GM18870 (cell line): ENCODE measurements around the gene CORO2A.
A peak's percentile ranks its signal among the peaks of the same experiment; 100 is the strongest.
"Not testable (repeated sequence)": the region's sequence is repeated elsewhere in the genome, so short reads cannot be mapped to it uniquely, and the experiment has no call there.

Experiments
- ATAC-seq: cut with Tn5 transposase; IDR thresholded peaks from one replicate; pipeline ENCODE4 v1.9.1; 2021; ENCODE audit warnings: moderate library complexity; ENCODE audit not compliant: unreplicated experiment

CORO2A gene

DNA sequence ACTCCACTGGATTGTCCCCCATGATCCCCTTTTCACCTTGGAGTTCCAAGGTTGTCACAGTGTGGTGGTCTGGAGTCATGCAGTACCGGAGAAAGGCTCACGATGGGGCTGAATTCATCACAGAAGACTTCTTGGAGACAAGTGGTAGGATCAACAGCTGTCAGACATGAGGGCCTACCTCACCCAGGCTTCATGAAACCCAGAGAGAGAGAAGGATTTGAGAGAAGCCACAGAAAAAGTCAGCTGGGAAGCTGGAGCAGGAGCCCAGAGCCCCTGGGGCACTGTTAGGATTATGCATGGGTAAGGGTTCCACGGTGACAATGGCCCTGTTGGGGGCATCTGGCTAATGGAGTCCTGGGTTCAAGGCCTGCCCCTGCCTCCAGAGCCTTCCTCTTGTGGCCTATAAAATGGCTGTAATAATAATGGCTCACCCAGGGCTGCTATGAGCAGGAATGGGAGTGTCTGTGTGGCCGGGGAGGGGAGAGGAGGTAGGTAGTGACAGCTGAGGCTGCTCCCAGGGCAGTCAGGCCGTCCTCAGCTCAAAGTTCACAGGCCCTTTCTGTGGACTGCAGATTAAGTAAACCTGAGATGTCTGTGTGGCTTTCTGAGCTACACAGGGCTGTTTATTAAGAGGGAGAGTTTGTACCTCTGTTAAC, 74.3 kb downstream of the CORO2A start:
- peak; percentile 58 for ATAC-seq

DNA sequence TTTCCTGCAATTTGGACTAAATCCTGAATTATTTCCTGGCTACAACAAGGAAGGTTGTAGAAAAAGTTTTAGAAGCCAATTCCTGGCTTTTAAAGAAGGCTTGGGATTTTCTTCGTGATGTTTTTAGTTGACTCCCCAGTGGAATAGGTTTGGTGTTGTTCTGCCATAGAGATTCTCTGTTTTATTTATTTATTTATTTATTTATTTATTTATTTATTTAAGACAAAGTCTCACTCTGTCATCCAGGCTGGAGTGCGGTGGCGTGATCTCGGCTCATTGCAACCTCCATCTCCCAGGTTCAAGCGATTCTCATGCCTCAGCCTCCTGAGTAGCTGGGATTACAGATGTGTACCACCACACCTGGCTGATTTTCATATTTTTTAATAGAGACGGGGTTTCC, 75.3 kb downstream of the CORO2A start:
- not testable (repeated sequence) for ATAC-seq

DNA sequence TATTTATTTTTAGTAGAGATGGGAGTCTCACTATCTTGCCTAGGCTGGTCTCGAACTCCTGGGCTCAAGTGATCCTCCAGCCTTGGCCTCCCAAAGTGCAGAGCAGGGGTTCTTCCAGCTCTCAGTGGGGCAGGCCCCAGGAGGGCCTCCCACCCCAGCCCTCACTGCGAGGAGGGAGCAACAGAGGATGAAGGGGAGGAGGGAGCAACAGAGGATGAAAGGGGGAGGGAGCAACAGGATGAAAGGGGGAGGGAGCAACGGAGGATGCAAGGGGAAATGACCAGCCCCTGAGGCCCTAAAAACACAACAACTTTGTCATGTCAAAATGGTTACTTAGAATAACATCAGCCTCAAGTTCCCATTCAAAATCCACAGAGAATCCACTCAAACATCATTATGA, 83.4 kb downstream of the CORO2A start:
- no peak for ATAC-seq

DNA sequence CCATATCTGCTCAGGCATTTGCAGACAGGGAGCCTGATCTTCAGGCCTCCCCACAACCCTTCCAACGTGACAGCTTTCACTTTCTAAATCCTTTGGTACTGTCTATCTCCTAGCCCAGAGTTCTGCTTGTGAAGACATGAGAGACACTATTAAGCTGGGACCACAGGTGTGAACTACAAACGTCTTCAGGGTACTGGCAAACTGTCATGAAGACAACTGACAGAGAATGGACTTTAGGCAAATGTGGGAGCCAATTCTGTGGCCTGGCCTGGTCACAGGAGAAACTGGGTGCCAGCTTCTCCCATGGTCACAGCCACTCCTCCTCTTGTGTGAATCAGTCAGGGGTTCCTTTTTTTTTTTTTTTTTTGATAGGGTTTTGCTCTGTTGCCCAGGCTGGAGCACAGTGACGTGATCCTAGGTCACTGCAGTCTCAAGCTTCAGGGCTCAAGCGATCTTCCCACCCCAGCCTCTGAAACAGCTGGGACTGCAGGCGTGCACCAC, 83.9 kb downstream of the CORO2A start:
- peak; percentile 73 for ATAC-seq

DNA sequence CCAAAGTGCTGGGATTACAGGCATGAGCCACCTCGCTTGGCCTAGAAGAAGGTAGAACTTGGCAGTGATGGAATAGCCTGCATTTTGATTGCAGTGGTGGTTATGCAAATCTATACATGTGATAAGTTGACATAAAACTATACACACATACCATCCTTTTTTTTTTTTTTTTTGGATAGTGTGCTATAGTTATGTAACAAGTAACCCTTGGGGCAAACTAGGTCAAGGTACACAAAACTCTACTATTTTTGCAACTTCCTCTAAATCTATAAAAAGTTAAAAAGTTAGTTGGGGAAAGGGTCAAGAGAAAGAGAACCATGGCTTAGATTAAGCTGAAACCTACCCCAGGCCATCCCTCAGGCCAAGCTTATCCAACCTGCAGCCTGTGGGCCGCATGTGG, 84.5 kb downstream of the CORO2A start:
- ATAC-seq: no peak

DNA sequence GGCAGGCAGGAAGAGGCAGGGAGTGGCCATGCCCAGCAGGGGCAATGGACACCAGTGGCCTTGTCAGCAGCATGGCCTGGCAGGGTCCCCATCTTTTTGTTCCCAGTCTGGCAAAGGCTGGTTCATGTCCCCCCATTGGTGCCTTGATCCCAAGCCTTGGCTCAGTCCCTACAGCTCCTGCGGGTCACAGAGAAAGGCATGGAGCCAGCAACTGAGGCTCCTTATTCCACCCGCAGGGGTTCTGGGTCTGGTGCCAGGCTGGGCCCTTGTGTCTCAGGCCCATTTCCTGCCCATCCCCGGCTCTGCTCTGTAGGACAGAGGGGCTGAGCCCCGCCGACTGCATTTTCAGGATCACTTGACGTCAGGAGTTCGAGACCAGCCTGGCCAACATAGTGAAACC, 87.4 kb downstream of the CORO2A start:
- no peak for ATAC-seq

DNA sequence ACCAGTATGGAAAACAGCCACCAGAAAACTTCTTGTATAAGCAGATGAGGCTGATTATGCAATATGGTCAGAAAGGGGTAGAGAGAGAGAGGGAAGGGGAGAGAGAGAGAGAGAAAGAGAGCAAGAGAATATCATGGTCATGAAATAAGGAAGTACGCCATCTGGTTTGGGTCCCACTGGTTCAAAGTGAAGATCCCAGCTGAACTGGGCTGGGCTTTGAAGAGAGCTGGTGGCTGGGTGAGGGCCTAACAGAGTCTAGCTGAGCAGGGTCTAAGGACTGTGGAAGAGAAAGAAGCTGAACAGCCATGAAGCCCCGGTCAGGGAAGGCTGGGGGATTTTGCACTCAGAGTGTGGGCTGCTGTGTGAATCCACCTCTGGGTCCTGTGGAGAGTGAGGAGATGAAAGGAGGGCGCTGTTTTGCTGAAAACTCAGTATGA, 88.0 kb downstream of the CORO2A start:
- no peak for ATAC-seq

DNA sequence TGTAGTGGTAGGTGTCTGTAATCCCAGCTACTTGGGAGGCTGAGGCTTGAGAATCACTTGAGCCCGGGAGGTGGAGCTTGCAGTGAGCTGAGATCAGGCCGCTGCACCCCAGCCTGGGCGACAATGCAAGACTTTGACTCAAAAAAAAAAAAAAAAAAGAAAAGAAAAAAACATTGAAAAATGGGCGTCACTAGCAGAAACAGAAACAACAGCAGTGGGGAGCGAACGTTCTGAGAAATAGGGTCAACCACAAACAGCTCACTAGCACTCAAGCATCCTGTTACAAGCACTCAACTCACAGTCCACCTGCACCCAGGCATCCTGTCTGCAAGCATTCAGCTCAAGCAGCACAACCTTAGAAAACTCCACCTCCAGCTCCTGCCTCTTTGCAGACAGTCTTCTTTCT, 90.6 kb downstream of the CORO2A start:
- peak; percentile 97 for ATAC-seq

DNA sequence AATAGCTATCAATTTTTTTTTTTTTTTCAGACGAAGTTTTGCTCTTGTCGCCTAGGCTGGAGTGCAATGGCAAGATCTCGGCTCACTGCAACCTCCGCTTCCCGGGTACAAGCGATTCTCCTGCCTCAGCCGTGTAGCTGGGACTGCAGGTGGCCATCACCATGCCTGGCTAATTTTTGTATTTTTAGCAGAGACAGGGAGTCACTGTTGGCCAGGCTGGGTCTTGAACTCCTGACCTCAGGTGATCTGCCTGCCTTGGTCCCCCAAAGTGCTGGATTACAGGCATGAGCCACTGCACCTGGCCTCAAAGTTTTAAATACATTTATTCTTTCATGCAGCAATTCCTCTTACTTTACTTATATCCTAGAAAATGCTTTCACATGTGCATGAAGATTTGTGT, 91.0 kb downstream of the CORO2A start:
- ATAC-seq: no peak

DNA sequence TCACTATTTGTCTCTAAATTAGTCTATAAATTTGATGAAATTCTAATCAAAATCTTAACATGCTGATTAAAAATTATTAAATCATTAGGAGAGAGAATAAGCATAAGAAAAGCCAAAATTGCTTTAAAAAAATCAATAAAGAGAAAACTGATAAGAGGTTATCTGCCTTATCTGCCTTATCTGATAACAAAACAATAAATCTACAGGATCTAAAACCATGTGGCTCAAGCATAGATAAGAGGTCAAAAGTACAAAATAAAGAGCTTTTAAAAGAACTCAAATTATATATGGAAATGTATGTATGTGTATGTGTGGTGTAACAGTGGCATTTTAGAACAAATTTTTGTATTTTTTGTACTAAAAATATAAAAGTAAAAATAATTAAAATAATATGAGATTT, 92.0 kb downstream of the CORO2A start:
- ATAC-seq: no peak

DNA sequence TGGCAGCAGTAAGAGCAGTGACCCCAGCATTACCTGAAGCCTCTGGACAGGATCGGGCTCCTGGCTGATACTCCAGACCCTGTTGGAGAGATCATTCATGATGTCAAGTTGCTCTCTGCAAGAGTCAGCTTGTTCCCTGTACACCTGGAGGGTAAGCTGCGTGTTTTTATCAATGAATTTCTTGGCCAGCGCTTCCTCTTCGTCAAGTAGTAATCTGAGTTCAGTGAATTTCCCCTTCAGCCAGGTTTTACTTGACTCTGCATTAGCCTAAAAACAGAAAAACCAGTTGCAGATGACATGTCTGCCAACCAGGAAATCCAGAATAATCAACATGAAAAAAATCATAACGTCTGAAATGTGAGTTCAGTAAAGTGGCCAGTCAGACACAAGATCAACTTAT, 92.5 kb downstream of the CORO2A start:
- ATAC-seq: no peak

DNA sequence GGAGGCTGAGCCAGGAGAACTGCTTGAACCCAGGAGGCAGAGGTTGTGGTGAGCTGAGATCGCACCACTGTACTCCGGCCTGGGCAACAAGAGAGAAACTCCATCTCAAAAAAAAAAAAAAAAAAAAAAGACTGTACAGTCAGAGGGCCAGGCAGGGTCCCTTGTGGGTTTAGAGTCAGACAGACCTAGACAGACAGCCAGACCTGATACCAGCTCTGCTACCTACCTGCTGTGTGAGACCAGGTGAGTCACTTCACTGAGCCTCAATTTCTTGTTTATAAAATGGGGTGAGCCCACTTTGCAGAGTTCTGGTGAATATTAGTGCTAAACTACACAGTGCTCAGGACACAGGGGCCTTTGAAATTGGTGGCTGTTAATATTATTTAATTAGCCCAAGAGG, 93.1 kb downstream of the CORO2A start:
- no peak for ATAC-seq

DNA sequence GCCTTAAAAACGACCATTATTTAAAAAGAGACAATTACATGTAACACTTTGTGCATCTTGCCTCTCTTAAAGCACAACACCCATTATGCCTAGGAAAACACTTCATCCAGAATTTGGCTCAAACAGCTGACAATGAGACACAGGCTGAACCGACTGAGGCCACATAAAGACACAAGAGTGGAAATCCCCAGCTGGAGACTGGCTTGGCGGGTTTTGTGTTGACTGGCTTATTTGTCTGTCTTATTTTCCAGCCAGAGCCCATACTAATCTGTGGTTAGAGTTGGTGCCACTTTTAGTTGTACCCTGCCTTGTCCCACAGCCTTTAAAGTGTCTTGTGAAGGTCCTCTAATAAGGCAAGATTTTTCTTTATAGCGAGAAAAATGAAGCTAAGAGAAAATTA, 94.6 kb downstream of the CORO2A start:
- ATAC-seq: no peak

DNA sequence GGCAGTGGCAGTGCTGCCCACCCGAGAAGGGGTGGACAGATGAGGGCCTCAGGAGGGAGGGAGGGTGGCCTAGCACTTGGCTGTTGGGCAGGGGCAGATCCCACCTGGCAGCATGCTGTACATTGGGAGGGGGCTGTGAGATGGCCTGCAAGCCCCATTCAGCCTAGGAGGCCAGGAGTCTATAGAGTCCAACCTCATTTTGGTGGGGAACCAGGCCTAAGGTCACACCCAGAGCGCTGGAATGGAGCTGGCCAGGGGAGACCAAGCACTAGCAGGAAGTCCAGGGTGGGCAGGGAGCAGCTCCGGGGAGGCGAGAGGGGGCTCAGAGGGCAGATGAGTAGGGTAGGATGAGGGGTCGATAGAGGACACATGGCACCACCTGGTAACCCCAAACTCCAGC, 96.3 kb downstream of the CORO2A start:
- no peak for ATAC-seq

DNA sequence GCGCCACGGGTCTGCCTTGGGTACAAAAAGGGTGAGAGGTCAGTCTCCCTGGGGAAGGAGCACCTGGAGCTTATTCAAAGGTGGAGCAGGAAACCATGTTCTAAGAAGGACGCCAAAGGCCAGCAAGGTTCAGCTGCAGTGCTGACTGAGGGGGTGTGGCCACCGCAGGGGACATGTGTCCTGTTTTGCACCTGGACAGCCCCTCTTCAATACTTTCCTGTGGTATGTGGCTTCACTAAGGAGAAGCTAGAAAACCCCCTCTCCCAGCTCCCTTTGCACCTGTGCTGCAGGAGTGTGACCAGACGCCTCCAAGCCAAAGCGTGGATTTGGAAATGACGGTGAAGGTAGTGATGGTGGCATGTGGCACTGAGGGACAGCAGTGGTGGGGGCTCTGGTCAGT, 97.0 kb downstream of the CORO2A start:
- ATAC-seq: no peak

DNA sequence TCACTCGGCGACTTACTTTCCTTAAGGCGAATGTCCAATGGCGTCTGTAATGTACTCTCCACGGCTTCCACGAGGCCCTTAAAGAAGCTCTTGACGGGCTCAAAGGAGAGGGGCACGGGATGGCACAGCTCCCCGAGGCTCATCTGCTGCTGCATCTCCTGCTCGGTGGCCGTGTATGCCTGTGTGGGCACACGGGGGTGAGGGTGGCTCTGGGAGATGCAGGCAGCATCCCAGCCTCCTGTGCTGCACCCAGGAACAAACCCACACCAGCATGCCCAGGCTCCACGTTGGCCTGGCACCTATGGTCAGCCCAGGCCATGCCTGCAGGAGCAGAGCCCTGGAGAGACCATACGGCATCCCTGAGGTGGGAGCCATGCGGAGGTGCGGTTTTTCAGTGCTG, 97.6 kb downstream of the CORO2A start:
- ATAC-seq: no peak

DNA sequence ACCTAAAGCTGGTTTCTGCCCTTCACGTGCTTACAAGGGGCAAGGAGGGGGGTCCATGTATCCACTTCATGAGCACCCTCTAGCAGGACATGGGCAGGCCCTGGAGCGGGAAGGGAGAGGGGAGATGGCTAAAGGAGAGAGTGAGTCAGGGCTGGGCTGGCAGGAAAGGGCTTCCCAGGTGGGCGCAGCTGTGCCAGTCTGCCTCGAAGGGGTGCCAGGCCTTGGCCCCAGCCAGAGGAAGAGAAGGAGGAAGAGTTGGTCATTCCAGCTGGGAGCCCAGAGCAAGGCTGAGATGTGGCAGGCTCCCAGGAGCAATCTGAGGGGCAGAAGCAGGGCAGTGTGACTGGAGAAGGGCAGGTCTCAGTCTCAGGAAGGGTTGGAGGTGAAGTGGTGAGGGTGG, 98.1 kb downstream of the CORO2A start:
- no peak for ATAC-seq

DNA sequence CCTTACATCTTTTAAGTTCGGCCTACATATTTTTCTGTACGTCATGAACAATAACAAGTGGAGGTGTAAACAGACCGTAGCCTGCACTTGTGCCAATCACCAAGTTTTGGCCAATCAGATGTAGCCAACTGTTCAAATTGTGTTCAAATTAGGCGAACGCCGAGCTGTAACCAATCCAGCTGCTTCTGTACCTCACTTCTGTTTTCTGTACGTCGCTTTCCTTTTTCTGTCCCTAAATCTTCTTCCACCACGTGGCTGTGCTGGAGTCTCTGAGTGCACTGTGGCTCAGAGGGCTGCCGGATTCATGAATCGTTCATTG, 99.9 kb downstream of the CORO2A start:
- ATAC-seq: no peak

DNA sequence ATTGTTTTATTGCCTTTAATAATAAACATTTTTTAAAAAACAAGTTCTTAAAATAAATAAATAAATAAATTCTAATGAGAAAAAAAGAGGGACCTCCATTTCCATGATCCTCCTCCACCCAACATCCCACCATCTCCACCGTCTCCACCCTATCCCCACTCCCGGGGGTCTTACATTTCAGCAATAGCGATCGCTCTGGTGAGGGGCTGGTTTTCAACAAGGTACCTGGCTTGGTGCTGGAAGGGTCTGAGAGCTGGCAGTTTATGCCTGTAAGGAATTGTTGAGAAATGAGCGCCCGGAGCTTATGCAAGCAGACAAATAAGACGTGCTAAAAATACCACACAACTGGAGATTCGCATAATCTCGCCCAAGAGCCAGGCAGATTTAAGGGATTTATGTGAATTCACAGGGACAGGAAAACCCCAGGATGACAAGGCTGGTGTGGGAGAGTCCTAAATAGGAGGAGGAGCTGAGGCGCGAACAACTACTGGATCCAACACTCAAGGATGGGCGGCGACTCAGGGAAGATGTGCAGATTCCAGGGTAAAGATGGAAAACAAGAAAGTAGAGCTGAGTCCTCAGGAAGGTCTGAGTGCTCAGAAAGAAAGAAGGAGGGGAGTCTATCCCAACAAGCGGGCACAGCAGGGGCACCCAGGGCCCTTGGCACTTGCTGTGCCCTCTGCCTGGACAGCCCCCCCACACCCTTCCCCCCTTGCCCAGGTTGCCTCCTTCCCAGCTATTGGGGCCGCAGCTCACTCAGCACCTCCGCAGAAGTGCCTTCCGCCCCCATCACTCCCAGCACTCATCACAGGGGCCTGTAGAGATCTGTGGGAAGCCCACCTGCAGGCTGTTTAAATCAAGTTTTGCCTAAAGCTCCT, 100.5 kb downstream of the CORO2A start:
- ATAC-seq: no peak

DNA sequence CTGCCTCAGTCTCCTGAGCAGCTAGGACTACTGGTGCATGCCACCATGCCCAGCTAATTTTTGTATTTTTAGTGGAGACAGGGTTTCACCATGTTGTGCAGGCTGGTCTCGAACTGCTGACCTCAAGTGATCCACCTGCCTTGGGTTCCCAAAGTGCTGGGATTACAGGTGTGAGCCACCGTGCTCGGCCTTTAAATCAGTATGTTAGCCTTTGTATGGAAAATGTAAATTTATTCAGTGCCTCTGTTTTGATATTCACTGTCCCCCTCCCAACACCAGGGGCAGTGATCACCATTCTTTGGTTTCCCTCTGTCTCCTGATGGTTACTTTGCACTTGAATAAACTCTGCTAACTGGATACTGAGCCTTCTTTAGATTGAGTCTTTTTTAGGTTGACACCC, 101.8 kb downstream of the CORO2A start:
- ATAC-seq: not testable (repeated sequence)

DNA sequence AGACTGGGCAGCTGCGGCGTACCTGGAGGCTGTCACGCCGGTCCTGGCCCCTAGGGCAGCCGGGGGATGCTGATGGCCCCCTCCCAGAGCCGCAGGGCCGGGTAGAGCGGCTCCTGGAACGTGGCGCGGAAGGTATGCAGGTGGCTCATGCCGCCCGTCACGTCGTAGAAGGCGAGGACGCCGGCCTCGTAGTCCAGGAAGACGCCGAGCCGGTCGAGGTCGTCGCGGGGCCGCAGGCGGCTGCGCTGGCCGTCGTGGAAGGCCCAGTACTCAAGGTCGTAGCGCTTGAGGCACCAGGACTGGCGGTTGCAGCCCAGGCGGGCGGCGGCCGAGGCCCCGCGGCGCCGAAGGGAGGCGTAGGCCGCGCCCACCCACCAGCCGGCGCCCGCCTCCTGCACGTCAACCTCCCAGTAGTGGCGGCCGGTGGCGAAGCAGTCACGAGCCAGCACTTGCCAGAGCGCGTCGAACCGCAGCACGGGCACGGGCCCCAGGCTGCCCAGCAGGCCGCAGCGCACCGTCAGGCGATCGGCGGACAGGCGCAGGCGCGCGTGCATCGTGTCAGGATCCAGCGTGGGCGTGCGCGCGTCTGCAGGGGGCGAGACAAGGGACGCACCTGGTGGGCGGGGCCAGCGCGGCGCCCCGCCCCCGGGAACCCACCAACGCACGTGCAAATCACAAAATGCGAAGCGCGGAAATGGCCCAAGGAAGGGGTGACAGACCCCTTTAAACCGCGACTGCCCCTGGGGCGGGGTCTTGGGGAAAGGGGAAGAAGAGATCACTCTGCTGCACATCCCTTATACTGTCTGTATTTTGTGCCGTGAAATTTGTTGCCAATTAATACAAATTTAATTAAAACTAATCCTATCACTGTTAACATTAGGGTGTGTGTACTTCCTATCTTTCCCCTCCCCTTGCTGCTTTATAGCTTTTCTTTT, 104.8 kb downstream of the CORO2A start:
- ATAC-seq: no peak
